HG03175 (cell line): ENCODE measurements around the gene ADARB2.
A peak's percentile ranks its signal among the peaks of the same experiment; 100 is the strongest.

Experiments used
- ATAC-seq: cut with Tn5 transposase; IDR thresholded peaks from one replicate; pipeline ENCODE4 v1.9.1; 2021; ENCODE audit warnings: mild to moderate bottlenecking, moderate library complexity; ENCODE audit not compliant: unreplicated experiment

Gene ADARB2

GRCh38 chr10:1154531-1155295, 582.6 kb downstream of the ADARB2 start:
- ATAC-seq, result no peak

- ATAC-seq, result no peak
These were observed 583.4 kb downstream of the ADARB2 start for GRCh38 chr10:1153805-1154351.

GRCh38 chr10:1153251-1153763, 584.0 kb downstream of the ADARB2 start:
- no peak for ATAC-seq

DNA sequence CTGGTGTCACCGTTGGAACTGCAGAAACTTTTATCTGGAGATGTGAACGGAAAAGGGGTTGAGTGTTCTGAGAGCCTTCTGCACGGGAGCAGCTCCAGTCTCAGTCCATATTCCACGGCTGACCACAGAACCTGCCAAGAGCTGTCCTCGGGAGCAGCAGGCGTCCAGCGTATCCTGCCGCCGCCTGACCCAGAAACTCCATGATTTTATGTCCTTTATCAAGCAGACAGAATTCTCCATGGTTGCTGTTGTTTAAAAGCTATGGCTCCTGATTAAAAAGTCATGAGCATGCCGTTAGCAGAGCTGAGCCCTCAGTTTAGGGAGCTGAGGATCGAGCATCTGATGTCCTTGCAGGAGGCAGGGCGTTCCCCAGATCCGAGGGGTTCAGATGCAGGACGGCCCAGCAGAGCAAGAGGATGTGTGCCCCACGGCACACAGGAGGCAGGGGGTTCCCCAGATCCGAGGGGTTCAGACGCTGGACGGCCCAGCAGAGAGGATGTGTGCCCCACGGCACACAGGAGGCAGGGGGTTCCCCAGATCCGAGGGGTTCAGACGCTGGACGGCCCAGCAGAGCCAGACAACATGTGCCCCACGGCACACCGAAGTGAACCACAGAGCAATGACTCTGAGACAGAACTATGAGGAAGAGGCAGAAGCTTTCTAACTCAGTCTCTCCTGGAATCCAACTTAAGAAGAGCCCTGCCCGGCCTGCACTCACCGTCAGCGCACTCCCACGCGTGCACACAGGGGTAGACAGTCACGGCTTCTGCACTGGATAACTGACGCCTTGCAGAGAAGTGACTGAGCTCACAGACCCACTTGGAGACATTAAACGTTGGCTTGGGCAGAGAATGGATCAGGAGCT, 584.7 kb downstream of the ADARB2 start:
- ATAC-seq, result no peak

DNA sequence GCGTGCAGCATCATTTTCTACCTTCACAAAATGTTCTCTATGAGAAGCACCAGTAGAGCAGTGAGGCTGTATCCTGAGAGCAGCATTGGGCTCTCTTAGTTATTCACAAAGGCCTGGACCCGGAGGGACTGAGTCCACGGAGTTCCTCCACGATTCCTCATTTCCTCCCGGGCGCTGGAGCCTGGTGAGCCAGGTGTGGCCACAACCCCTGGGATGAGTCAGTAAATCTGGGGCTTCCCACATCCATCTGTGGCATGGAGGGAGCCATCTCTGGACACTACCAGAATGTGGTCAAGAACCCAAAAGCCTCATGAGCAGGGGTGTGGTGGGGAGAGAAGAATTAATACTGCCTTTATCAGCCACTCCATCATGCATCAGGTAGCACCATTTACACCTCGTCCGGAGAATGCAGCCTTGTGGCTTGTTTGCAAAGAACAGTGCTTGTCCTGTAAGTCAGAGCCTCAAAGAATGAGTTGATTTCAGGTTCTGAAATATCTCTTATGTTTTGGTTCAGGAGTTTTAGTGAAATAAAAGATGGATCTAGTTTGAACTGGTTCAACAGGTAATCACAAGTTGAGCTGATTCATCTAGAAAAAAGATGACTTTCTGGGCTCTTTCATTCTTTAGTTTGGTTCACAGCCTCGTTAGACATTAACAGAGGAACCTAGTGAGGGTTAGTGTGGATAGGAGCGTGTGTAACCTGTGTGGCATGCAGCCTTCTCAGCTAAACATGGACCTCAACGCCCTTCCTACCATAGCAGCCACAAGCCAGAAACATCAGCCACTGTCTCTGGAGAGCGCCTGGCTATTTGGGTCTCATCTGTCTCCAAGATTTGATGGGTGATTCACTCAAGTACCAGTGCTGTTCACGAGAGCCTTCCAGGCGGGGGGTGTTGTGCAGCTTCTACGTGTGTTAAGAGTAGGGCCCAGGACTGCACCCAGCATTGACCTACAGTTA, 586.0 kb downstream of the ADARB2 start:
- ATAC-seq, result peak; percentile 75

- no peak for ATAC-seq
These were observed 586.7 kb downstream of the ADARB2 start for GRCh38 chr10:1150638-1150955.

DNA sequence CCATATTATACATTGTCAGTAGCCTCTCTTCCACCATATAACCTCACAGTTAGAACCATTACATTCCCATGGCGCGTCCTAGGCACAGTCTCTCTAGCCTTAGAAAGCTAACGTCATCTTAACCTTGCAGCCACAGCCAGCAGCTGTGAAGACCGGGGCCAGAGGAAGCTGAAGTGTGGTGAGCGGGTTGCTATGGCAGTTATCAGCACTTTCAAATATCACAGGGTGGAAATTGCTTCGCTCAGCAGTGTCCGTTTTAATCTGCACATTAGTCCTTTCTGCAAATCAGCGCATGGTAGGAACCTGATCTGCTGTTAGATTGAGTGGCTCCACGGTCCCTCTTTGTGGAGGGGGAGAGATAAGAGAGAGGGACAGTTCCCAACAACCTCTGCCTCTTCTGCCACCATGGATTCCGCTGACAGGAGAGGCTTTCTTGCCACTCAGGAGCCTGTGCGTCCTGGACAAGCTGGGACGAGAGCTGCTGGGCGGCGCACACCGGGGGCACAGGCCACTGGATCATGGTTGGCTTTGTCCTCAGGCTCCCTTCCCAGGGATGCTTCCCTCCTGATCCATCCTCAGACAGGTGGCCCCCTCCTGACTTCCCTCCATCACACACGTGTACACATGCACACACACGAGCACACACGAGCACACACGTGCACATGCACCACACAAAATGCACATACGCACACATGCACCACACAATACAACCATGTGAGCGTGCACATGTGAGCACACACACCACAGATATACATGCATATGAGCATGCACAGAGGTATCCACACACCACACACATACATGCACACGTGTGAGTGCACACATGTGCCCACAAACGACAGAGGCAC, 587.3 kb downstream of the ADARB2 start:
- ATAC-seq, result no peak

- no peak for ATAC-seq
These were observed 588.3 kb downstream of the ADARB2 start for GRCh38 chr10:1148855-1149605.

GRCh38 chr10:1147810-1148209, 589.5 kb downstream of the ADARB2 start:
- no peak for ATAC-seq

DNA sequence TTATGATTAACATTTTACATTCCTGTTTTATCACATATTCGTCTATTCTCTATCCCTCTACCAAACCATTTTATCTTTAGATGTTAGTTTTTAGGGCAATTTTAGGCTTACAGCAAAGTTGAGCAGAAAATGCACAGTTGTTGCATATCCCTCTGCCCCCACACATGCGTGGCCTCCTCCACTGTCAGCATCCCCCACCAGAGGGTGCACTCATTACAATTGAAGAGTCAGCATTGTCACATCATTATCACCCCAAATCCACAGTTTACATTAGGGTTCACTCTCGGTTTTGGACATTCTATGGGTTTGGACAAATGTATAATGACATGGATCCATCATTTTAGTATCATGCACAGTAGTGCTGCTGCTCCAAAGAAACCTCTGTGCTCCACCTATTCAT, 594.7 kb downstream of the ADARB2 start:
- no peak for ATAC-seq

DNA sequence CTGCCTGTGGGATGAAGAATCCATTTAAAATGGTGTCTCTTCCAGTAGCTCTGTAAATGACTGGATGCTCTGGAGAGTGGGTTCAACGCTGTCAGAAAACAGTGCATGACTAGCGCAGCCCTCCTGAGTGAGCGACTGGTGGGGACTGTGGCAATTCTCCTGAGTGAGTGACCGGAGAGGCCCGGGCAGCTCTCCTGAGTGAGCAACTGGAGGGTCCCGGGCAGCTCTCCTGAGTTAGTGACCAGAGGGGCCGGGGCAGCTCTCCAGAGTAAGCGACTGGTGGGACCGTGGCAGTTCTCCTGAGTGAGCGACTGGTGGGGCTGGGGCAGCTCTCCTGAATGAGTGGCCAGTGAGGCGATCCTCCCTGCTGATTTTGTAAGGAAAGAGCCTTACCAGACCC, 595.6 kb downstream of the ADARB2 start:
- no peak for ATAC-seq

- ATAC-seq, result no peak
These were observed 596.1 kb downstream of the ADARB2 start for GRCh38 chr10:1141261-1141660.

- no peak for ATAC-seq
These were observed 598.8 kb downstream of the ADARB2 start for GRCh38 chr10:1138529-1138928.

DNA sequence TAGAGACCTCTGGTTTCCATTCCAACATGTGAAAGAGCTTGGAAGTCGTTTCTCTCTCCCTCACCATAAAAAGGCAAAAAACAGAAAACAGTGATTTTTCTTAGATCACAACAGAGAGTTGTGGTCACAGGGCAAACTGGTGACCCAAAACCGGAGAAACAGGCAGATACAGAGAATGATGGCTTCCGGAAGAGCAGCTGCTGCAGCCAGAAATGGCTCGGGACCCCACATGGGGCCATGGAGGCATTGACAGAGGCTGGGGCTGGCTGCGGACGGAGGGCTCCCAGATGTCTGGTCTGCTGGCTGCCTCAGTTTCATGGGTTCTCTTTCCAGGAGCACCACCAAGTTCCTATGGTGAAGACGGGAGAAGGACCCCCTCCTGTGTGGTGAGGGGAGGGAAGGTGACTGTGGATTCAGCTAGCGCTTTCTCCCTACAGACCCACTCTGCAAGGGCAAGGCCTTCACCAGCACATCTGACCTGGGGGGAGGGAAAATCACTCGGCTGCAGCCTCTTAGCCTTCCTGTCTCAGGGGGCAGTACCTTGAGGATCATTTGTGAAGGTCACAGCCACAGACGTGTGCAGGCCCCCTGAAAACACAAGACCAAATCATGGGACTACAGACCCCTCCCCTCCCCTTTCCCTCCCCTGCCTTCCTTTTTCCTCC, 599.7 kb downstream of the ADARB2 start:
- ATAC-seq, result no peak

DNA sequence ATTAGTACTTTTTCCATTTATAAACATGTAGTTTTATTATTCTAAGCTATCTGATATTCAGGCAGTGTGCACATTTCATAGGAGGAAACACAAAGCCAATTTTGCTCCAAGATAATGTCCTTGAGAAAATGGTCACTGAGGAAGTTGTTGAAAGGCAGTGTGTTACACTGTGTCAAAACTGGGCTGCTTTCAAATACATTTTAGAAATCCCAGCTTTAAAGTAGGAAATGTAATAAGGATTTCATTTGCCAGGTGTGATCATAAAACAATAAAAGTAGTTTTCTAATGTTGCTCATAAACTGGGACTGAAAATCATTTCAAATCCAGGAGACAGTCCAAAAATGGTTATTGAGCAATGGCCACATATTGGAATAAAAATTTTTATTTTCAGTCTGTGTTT, 601.1 kb downstream of the ADARB2 start:
- no peak for ATAC-seq

DNA sequence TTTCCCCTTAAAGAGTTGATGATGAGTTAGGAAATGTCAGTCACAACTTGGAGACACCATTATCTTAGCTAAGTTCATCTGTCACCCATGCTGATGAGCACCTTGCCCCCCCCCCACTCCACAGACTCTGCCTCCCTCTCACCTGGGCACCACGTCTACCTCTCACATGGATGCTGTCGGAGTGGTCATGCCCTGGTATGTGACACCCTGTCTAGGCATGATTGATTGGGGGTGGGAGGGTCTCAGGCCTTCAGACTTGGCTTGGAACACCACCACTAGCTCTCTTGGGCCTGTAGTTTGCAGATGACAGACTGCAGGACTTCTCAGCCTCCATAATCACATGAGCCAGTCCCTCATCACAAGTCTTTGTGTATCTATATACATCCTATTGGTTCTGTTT, 603.2 kb downstream of the ADARB2 start:
- no peak for ATAC-seq

- ATAC-seq, result no peak
These were observed 603.8 kb downstream of the ADARB2 start for GRCh38 chr10:1133495-1134045.

DNA sequence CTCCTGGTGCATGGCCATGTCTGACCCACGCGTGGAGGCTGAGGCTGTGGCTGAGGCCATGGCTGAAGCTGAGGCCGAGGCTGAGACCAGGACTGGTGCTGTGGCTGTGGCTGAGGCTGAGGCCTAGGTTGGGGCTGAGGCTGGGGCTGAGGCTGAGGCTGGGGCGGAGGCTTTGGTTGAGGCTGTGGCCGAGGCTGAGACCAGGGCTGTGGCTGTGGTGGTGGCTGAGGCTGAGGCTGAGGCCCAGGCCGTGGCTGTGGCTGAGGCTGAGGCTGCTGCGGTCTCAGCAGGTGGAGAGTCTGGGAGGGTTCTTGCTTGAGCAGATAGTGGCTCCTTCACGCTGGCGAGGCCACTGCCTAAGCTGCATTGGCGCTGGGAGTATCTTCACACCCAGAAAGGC, 604.7 kb downstream of the ADARB2 start:
- ATAC-seq, result no peak
